Measurements from ENCODE around the gene TLR4. TPM values are rescaled to one million over a fixed set of nuclear protein-coding genes. Genes with fewer than 3 reads are reported as not detected.

TLR4 gene
- total RNA-seq, 1 donor from 2014 or later, result 0.70 TPM

GRCh38 chr9:117714282-117714681 lies 10.1 kb downstream of the TLR4 start:
- no peak for DNase-seq (ENCODE audit: low read depth)

- DNase-seq (ENCODE audit: low read depth), result no peak
Measured at GRCh38 chr9:117715411-117715989, 11.3 kb downstream of the TLR4 start.

- DNase-seq (ENCODE audit: low read depth), result peak; percentile 79
Measured at GRCh38 chr9:117718085-117718484, 13.9 kb downstream of the TLR4 start.

GRCh38 chr9:117718701-117719100 lies 14.5 kb downstream of the TLR4 start:
- DNase-seq (ENCODE audit: low read depth), result no peak

GRCh38 chr9:117719161-117719920 lies 15.1 kb downstream of the TLR4 start:
- no peak for DNase-seq (ENCODE audit: low read depth)

- DNase-seq (ENCODE audit: low read depth), result no peak
Measured at GRCh38 chr9:117720066-117720465, 15.9 kb downstream of the TLR4 start.

- DNase-seq (ENCODE audit: low read depth), result peak; percentile 71
Measured at GRCh38 chr9:117720555-117720954, 16.4 kb downstream of the TLR4 start.

GRCh38 chr9:117720987-117721386 lies 16.8 kb downstream of the TLR4 start:
- no peak for DNase-seq (ENCODE audit: low read depth)

GRCh38 chr9:117722108-117722761 lies 18.0 kb downstream of the TLR4 start:
- DNase-seq (ENCODE audit: low read depth), result no peak

GRCh38 chr9:117723986-117724625 lies 19.9 kb downstream of the TLR4 start:
- DNase-seq (ENCODE audit: low read depth), result no peak

GRCh38 chr9:117725426-117725887 lies 21.3 kb downstream of the TLR4 start:
- peak; percentile 33 for DNase-seq (ENCODE audit: low read depth)

GRCh38 chr9:117729375-117729774 lies 25.2 kb downstream of the TLR4 start:
- no peak for DNase-seq (ENCODE audit: low read depth)

- DNase-seq (ENCODE audit: low read depth), result no peak
Measured at GRCh38 chr9:117732494-117732893, 28.3 kb downstream of the TLR4 start.

- peak; percentile 11 for DNase-seq (ENCODE audit: low read depth)
Measured at GRCh38 chr9:117733465-117733864, 29.3 kb downstream of the TLR4 start.

GRCh38 chr9:117734082-117734481 lies 29.9 kb downstream of the TLR4 start:
- no peak for DNase-seq (ENCODE audit: low read depth)

GRCh38 chr9:117734523-117735314 lies 30.5 kb downstream of the TLR4 start:
- DNase-seq (ENCODE audit: low read depth), result peak; percentile 38

GRCh38 chr9:117737721-117738226 lies 33.6 kb downstream of the TLR4 start:
- no peak for DNase-seq (ENCODE audit: low read depth)

- DNase-seq (ENCODE audit: low read depth), result no peak
Measured at GRCh38 chr9:117739206-117739605, 35.0 kb downstream of the TLR4 start.

- no peak for DNase-seq (ENCODE audit: low read depth)
Measured at GRCh38 chr9:117739624-117740347, 35.6 kb downstream of the TLR4 start.

- DNase-seq (ENCODE audit: low read depth), result no peak
Measured at GRCh38 chr9:117742131-117742530, 37.9 kb downstream of the TLR4 start.

- no peak for DNase-seq (ENCODE audit: low read depth)
Measured at GRCh38 chr9:117744369-117744768, 40.2 kb downstream of the TLR4 start.
